Measurements from ENCODE around the gene WDR7.

The WDR7 gene

GRCh38 chr18:56934131-56934530, 283.0 kb downstream of the WDR7 start:
- Histone ChIP-seq H2AFZ (ENCODE audit: low read depth, low read length) (no peak overlapping the region), H3K27me3 (ENCODE audit: low read depth, low read length) (no peaks in the 10 kb centered on the region), H4K20me1 (ENCODE audit: insufficient read depth, low read length) (no peaks in the 10 kb centered on the region), H3K36me3 (replicated peaks; ENCODE audit: low read depth, low read length) (peaks cover 5% of the 10 kb centered on the region), H3K4me3 (ENCODE audit: low read length) (no peak overlapping the region), H3K4me2 (ENCODE audit: low read length) (no peak overlapping the region), H3K4me1 (ENCODE audit: low read length) (peaks cover 53% of the 10 kb centered on the region), H3K27ac (ENCODE audit: low read length) (no peak overlapping the region), H3K9me3 (ENCODE audit: insufficient read depth, low read length) (no peaks in the 10 kb centered on the region), H3K9ac (ENCODE audit: low read length) (no peak overlapping the region), H3K79me2 (ENCODE audit: low read length) (no peaks in the 10 kb centered on the region)
- TF ChIP-seq CTCF (IDR thresholded peaks at IDR 0.05; ENCODE audit: low read depth, low read length) (no peak), EZH2phosphoT487 (IDR thresholded peaks at IDR 0.05; ENCODE audit: low read depth) (no peak)

GRCh38 chr18:56934906-56935305, 283.7 kb downstream of the WDR7 start:
- Histone ChIP-seq H3K79me2 (ENCODE audit: low read length) (no peaks in the 10 kb centered on the region), H3K36me3 (replicated peaks; ENCODE audit: low read depth, low read length) (peaks cover 5% of the 10 kb centered on the region), H3K27ac (ENCODE audit: low read length) (no peak overlapping the region), H3K9me3 (ENCODE audit: insufficient read depth, low read length) (no peaks in the 10 kb centered on the region), H3K4me1 (ENCODE audit: low read length) (peaks cover 46% of the 10 kb centered on the region), H2AFZ (ENCODE audit: low read depth, low read length) (no peak overlapping the region), H3K9ac (ENCODE audit: low read length) (no peak overlapping the region), H3K4me2 (ENCODE audit: low read length) (no peak overlapping the region), H3K4me3 (ENCODE audit: low read length) (no peak overlapping the region), H3K27me3 (ENCODE audit: low read depth, low read length) (no peaks in the 10 kb centered on the region), H4K20me1 (ENCODE audit: insufficient read depth, low read length) (no peaks in the 10 kb centered on the region)
- TF ChIP-seq EZH2phosphoT487 (IDR thresholded peaks at IDR 0.05; ENCODE audit: low read depth) = no peak
- no peak for TF ChIP-seq CTCF (IDR thresholded peaks at IDR 0.05; ENCODE audit: low read depth, low read length)

- peaks cover 39% of the 10 kb centered on the region for H3K4me1 ChIP-seq (ENCODE audit: low read length)
- H3K9ac ChIP-seq (ENCODE audit: low read length) = no peak overlapping the region
- H3K27ac ChIP-seq (ENCODE audit: low read length) = no peak overlapping the region
- no peaks in the 10 kb centered on the region for H3K27me3 ChIP-seq (ENCODE audit: low read depth, low read length)
- no peak overlapping the region for H3K4me3 ChIP-seq (ENCODE audit: low read length)
- TF ChIP-seq EZH2phosphoT487 (IDR thresholded peaks at IDR 0.05; ENCODE audit: low read depth) (no peak), CTCF (IDR thresholded peaks at IDR 0.05; ENCODE audit: low read depth, low read length) (no peak)
- H3K9me3 ChIP-seq (ENCODE audit: insufficient read depth, low read length) = no peaks in the 10 kb centered on the region
- no peaks in the 10 kb centered on the region for H3K79me2 ChIP-seq (ENCODE audit: low read length)
- peaks cover 5% of the 10 kb centered on the region for H3K36me3 ChIP-seq (replicated peaks; ENCODE audit: low read depth, low read length)
- H2AFZ ChIP-seq (ENCODE audit: low read depth, low read length) = no peak overlapping the region
- H3K4me2 ChIP-seq (ENCODE audit: low read length) = no peak overlapping the region
- H4K20me1 ChIP-seq (ENCODE audit: insufficient read depth, low read length) = no peaks in the 10 kb centered on the region
These were observed 284.4 kb downstream of the WDR7 start for GRCh38 chr18:56935434-56936040.

- no peaks in the 10 kb centered on the region for H3K27me3 ChIP-seq (ENCODE audit: low read depth, low read length)
- H3K9me3 ChIP-seq (ENCODE audit: insufficient read depth, low read length) = no peaks in the 10 kb centered on the region
- H3K9ac ChIP-seq (ENCODE audit: low read length) = no peak overlapping the region
- no peaks in the 10 kb centered on the region for H4K20me1 ChIP-seq (ENCODE audit: insufficient read depth, low read length)
- H3K27ac ChIP-seq (ENCODE audit: low read length) = no peak overlapping the region
- peaks cover 30% of the 10 kb centered on the region for H3K4me1 ChIP-seq (ENCODE audit: low read length)
- H3K36me3 ChIP-seq (replicated peaks; ENCODE audit: low read depth, low read length) = peaks cover 5% of the 10 kb centered on the region
- no peak overlapping the region for H3K4me2 ChIP-seq (ENCODE audit: low read length)
- TF ChIP-seq CTCF (IDR thresholded peaks at IDR 0.05; ENCODE audit: low read depth, low read length) = no peak
- no peaks in the 10 kb centered on the region for H3K79me2 ChIP-seq (ENCODE audit: low read length)
- H2AFZ ChIP-seq (ENCODE audit: low read depth, low read length) = no peak overlapping the region
- H3K4me3 ChIP-seq (ENCODE audit: low read length) = no peak overlapping the region
These were observed 285.3 kb downstream of the WDR7 start for GRCh38 chr18:56936457-56936856.

Data from OCI-LY3 (cell line).